GM23338 (cell line): Measurements from ENCODE around the gene CACNA1C.

Source experiments
- CREB1 ChIP-seq: fragments of 250-450 bp; sonication (Bioruptor Pico); IDR thresholded peaks from 2 replicates; pipeline ENCODE4 v1.5.0; 2020; ENCODE audit warnings: low read depth, mild to moderate bottlenecking, moderate library complexity
- EZH2 ChIP-seq: fragments of 200-600 bp; sonication (generic); IDR thresholded peaks from one replicate; pipeline ENCODE4 v1.8.0; 2017; ENCODE audit warnings: antibody characterized with exemption, mild to moderate bottlenecking, low read depth; ENCODE audit not compliant: unreplicated experiment
- EZH2phosphoT487 ChIP-seq: fragments of 200-600 bp; sonication (generic); IDR thresholded peaks from one replicate; pipeline ENCODE4 v1.8.1; 2018; ENCODE audit warnings: antibody characterized with exemption; ENCODE audit not compliant: unreplicated experiment
- JUNB ChIP-seq: IDR thresholded peaks from one replicate; pipeline ENCODE4 v1.6.1; 2016; ENCODE audit warnings: antibody characterized with exemption; ENCODE audit not compliant: unreplicated experiment
- NANOG ChIP-seq: IDR thresholded peaks from 2 replicates; pipeline ENCODE4 v1.6.1; 2016; ENCODE audit warnings: antibody characterized with exemption, borderline replicate concordance
- POLR2AphosphoS5 ChIP-seq: IDR thresholded peaks from 2 replicates; pipeline ENCODE4 v1.6.1; 2016; ENCODE audit warnings: antibody characterized with exemption, low read depth
- STAT1 ChIP-seq: IDR thresholded peaks from one replicate; pipeline ENCODE4 v1.6.1; 2016; ENCODE audit warnings: antibody characterized with exemption; ENCODE audit not compliant: unreplicated experiment
- ZNF114 ChIP-seq: fragments of 250-450 bp; sonication (Bioruptor Pico); IDR thresholded peaks from 2 replicates; pipeline ENCODE4 v1.5.0; 2020; ENCODE audit warnings: mild to moderate bottlenecking, moderate library complexity
- ZNF331 ChIP-seq: fragments of 250-450 bp; sonication (Bioruptor Pico); IDR thresholded peaks from 2 replicates; pipeline ENCODE4 v1.5.0; 2020; ENCODE audit warnings: low read depth, mild to moderate bottlenecking, moderate library complexity
- TF ChIP-seq, protein P1 (sequence below), 2 experiments: fragments of 200-600 bp in 1 of 2; sonication (generic) in 1 of 2; conservative IDR thresholded peaks; 2 replicates each; pipeline versions ENCODE4 v1.5.1 to v1.6.1; 2016 to 2017; ENCODE audit warnings: antibody characterized with exemption in 2 of 2, low read depth in 2 of 2, mild to moderate bottlenecking in 2 of 2, moderate library complexity in 1 of 2
- TF ChIP-seq, protein P2 (sequence below): IDR thresholded peaks from one replicate; pipeline ENCODE4 v1.6.1; 2018; ENCODE audit warnings: antibody characterized with exemption; ENCODE audit not compliant: unreplicated experiment

DNA sequence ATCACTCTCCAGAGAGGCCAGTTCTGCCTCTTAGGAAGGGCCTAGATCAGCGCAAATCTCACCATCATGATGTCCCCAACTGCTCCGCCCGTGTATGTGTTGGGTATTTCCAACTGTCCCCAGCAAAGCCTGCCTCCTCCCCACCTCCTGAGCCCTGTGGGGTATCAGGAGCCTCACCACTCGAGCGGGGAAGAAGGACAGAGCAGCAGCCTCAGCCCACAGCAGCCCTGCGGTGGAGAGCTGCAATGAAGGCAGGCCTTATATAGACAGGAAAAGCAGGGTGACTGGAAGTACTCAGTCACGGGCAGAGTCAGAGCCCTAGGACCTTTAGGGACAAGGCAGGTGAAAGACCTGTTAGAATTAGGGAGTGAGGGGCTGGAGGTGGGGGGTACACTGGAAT, 358.2 kb downstream of the CACNA1C start:
- TF ChIP-seq EZH2 (no peak), NANOG (no peak), EZH2phosphoT487 (no peak), POLR2AphosphoS5 (no peak), STAT1 (no peak), ZNF331 (CRISPR knock-in tag) (no peak), CREB1 (CRISPR knock-in tag) (no peak), ZNF114 (CRISPR knock-in tag) (no peak), JUNB (no peak)
- TF ChIP-seq, protein P1, sequence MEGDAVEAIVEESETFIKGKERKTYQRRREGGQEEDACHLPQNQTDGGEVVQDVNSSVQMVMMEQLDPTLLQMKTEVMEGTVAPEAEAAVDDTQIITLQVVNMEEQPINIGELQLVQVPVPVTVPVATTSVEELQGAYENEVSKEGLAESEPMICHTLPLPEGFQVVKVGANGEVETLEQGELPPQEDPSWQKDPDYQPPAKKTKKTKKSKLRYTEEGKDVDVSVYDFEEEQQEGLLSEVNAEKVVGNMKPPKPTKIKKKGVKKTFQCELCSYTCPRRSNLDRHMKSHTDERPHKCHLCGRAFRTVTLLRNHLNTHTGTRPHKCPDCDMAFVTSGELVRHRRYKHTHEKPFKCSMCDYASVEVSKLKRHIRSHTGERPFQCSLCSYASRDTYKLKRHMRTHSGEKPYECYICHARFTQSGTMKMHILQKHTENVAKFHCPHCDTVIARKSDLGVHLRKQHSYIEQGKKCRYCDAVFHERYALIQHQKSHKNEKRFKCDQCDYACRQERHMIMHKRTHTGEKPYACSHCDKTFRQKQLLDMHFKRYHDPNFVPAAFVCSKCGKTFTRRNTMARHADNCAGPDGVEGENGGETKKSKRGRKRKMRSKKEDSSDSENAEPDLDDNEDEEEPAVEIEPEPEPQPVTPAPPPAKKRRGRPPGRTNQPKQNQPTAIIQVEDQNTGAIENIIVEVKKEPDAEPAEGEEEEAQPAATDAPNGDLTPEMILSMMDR (conservative IDR thresholded peaks at IDR 0.05; ENCODE audit: low read depth in 2 of 2) = no peak
- TF ChIP-seq, protein P2, sequence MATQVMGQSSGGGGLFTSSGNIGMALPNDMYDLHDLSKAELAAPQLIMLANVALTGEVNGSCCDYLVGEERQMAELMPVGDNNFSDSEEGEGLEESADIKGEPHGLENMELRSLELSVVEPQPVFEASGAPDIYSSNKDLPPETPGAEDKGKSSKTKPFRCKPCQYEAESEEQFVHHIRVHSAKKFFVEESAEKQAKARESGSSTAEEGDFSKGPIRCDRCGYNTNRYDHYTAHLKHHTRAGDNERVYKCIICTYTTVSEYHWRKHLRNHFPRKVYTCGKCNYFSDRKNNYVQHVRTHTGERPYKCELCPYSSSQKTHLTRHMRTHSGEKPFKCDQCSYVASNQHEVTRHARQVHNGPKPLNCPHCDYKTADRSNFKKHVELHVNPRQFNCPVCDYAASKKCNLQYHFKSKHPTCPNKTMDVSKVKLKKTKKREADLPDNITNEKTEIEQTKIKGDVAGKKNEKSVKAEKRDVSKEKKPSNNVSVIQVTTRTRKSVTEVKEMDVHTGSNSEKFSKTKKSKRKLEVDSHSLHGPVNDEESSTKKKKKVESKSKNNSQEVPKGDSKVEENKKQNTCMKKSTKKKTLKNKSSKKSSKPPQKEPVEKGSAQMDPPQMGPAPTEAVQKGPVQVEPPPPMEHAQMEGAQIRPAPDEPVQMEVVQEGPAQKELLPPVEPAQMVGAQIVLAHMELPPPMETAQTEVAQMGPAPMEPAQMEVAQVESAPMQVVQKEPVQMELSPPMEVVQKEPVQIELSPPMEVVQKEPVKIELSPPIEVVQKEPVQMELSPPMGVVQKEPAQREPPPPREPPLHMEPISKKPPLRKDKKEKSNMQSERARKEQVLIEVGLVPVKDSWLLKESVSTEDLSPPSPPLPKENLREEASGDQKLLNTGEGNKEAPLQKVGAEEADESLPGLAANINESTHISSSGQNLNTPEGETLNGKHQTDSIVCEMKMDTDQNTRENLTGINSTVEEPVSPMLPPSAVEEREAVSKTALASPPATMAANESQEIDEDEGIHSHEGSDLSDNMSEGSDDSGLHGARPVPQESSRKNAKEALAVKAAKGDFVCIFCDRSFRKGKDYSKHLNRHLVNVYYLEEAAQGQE = no peak
